ENCODE data around the gene PCSK5. TPM values are rescaled to one million over a fixed set of nuclear protein-coding genes. Genes with fewer than 3 reads are reported as not detected.

Gene PCSK5
- total and polyA plus RNA-seq, 2 donors (not counting 1 experiment from before 2014, with no cell fraction given), result 0.09 TPM; not detected in 1

DNA sequence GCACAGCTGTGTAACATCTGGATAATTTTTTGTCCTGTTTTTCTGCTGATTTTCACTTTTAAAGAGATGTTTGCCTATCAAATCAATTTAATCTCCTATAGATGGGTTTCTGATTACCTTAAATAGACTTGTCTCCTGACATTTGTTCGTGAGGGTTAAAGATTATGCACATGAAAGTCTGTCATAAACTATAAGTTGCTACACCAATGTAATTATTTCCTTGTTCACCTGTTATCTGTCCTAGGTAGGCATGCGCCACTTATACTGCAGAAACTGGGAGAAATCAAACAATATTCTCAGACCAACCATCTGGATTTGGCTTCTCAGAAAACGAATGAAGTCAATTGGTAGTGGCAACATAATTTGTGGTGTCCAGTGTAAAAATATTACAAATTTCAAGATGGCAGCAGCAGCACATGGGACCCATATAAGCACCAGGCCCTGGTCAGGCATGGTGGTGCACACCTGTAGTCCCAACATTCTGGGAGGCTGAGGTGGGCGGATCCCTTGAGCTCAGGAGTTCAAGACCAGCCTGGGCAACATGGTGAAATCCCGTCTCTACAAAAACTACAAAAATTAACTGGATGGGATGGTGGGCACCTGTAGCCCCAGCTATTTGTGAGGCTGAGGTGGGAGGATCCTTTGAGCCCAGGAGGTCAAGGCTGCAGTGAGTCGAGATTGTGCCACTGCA is 483.5 kb downstream of the PCSK5 start:
- TF ChIP-seq EZH2 (IDR thresholded peaks at IDR 0.05; ENCODE audit: borderline replicate concordance, insufficient read depth, low read depth, low read length, poor library complexity, severe bottlenecking), result no peak
- Histone ChIP-seq H3K4me3 (ENCODE audit: control extremely low read depth in 1 of 5, extremely low read depth in 1 of 5, insufficient read depth in 1 of 5, low read depth in 2 of 5, low read length in 4 of 5) (no peak overlapping the region), H3K27me3 (replicated peaks in 1 of 4; ENCODE audit: control extremely low read depth in 1 of 4, control insufficient read depth in 3 of 4, insufficient read depth in 4 of 4, low read length in 3 of 4) (no peaks in the 10 kb centered on the region), H3K36me3 (replicated peaks in 1 of 2; ENCODE audit: control extremely low read depth in 1 of 2, control insufficient read depth in 1 of 2, extremely low read depth in 1 of 2, insufficient read depth in 2 of 2, low read length in 1 of 2) (no peaks in the 10 kb centered on the region), H3K27ac (ENCODE audit: low read length in 2 of 2) (no peak overlapping the region), H4K20me1 (ENCODE audit: control insufficient read depth, insufficient read depth, low read length, poor library complexity, severe bottlenecking) (no peaks in the 10 kb centered on the region), H3K4me1 (ENCODE audit: control insufficient read depth in 2 of 2, insufficient read depth in 2 of 2, low read length in 2 of 2) (no peaks in the 10 kb centered on the region), H2AFZ (ENCODE audit: insufficient read depth, low read depth, low read length, poor library complexity, severe bottlenecking) (no peak overlapping the region), H3K79me2 (ENCODE audit: control insufficient read depth, insufficient read depth, low read length) (no peaks in the 10 kb centered on the region), H3K4me2 (replicated peaks; ENCODE audit: low read depth, low read length, poor library complexity, severe bottlenecking) (no peak overlapping the region), H3K9me3 (ENCODE audit: control extremely low read depth in 1 of 3, control insufficient read depth in 2 of 3, insufficient read depth in 1 of 3, low read length in 2 of 3) (no peaks in the 10 kb centered on the region), H3K9ac (ENCODE audit: low read length) (no peak overlapping the region)
- Mint-ChIP-seq H3K4me1 (no peaks in the 10 kb centered on the region), H3K27ac (no peak overlapping the region), H3K4me3 (no peak overlapping the region), H3K27me3 (no peaks in the 10 kb centered on the region), H3K9me3 (ENCODE audit: insufficient read depth) (no peaks in the 10 kb centered on the region)
- ChIA-PET CTCF (interaction anchor here (0.6 kb wide), 1 partner anchor 64 kb away, joined by 3 read pairs; no protein-coding TSS in a partner anchor), POLR2A (no interaction called here)
- intact Hi-C loops (cut with micrococcal nuclease), result no loop called here
- DNase-seq (no peak), ATAC-seq (ENCODE audit: low read depth) (no peak)
- 89% methylated on average over 3 of the region's 6 CpGs for WGBS (ENCODE audit: insufficient coverage)

DNA sequence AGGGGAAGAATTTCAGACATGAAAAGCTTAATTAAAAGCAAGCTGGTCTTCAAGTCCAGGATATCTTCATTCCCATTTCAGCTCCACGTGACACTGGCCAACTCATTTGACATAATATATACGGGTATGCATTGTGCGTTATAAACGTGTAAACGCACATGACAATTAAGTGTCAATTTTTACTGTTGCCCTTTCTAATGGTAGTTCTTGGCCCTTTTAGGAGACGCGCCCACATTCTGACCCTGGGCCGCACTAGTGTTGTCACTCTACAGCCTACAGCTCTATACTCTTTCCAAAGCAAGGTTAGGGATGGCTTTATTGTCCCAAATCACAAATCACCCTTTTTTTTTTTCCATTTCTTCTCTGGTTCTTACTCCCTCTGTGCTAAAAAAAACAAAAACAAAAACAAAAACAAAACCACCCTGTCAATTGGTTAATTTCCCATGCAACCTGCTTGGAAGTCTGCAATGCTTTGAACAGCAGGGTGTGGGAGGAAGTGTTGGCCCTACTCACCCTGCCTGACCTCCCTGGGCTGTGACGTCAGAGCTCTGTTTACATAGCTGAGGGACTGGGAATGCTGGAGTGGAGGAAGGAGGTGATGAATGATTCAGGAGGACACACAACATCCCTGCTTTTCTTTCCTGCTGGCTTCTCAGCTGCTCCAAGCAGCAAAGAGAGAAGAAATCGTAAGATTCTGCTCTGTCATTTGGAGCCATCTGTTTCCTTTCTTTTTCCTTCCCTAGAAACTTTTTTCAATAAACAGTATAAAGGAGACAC is 484.5 kb downstream of the PCSK5 start:
- no peak for ATAC-seq (ENCODE audit: low read depth)
- H3K9me3 ChIP-seq (ENCODE audit: control extremely low read depth in 1 of 3, control insufficient read depth in 2 of 3, insufficient read depth in 1 of 3, low read length in 2 of 3), result no peaks in the 10 kb centered on the region
- Mint-ChIP-seq H3K27me3 (no peaks in the 10 kb centered on the region), H3K4me1 (no peaks in the 10 kb centered on the region), H3K27ac (no peak overlapping the region), H3K4me3 (no peak overlapping the region), H3K9me3 (ENCODE audit: insufficient read depth) (no peaks in the 10 kb centered on the region)
- H2AFZ ChIP-seq (ENCODE audit: insufficient read depth, low read depth, low read length, poor library complexity, severe bottlenecking), result no peak overlapping the region
- intact Hi-C loops (cut with micrococcal nuclease), result no loop called here
- no peak overlapping the region for H3K4me3 ChIP-seq (ENCODE audit: control extremely low read depth in 1 of 5, extremely low read depth in 1 of 5, insufficient read depth in 1 of 5, low read depth in 2 of 5, low read length in 4 of 5)
- H3K36me3 ChIP-seq (replicated peaks in 1 of 2; ENCODE audit: control extremely low read depth in 1 of 2, control insufficient read depth in 1 of 2, extremely low read depth in 1 of 2, insufficient read depth in 2 of 2, low read length in 1 of 2), result no peaks in the 10 kb centered on the region
- WGBS (ENCODE audit: insufficient coverage), result 96% methylated on average over 8 of the region's 10 CpGs
- CTCF ChIA-PET, result interaction anchor here (0.6 kb wide), 1 partner anchor 65 kb away, joined by 3 read pairs; no protein-coding TSS in a partner anchor
- H3K4me1 ChIP-seq (ENCODE audit: control insufficient read depth in 2 of 2, insufficient read depth in 2 of 2, low read length in 2 of 2), result no peaks in the 10 kb centered on the region
- H3K27me3 ChIP-seq (replicated peaks in 1 of 4; ENCODE audit: control extremely low read depth in 1 of 4, control insufficient read depth in 3 of 4, insufficient read depth in 4 of 4, low read length in 3 of 4), result no peaks in the 10 kb centered on the region
- H3K27ac ChIP-seq (ENCODE audit: low read length in 2 of 2), result no peak overlapping the region
- no peak overlapping the region for H3K4me2 ChIP-seq (replicated peaks; ENCODE audit: low read depth, low read length, poor library complexity, severe bottlenecking)
- H4K20me1 ChIP-seq (ENCODE audit: control insufficient read depth, insufficient read depth, low read length, poor library complexity, severe bottlenecking), result no peaks in the 10 kb centered on the region
- H3K9ac ChIP-seq (ENCODE audit: low read length), result no peak overlapping the region
- DNase-seq, result no peak
- POLR2A ChIA-PET, result no interaction called here
- TF ChIP-seq EZH2 (IDR thresholded peaks at IDR 0.05; ENCODE audit: borderline replicate concordance, insufficient read depth, low read depth, low read length, poor library complexity, severe bottlenecking), result no peak
- TF ChIP-seq, protein P1, sequence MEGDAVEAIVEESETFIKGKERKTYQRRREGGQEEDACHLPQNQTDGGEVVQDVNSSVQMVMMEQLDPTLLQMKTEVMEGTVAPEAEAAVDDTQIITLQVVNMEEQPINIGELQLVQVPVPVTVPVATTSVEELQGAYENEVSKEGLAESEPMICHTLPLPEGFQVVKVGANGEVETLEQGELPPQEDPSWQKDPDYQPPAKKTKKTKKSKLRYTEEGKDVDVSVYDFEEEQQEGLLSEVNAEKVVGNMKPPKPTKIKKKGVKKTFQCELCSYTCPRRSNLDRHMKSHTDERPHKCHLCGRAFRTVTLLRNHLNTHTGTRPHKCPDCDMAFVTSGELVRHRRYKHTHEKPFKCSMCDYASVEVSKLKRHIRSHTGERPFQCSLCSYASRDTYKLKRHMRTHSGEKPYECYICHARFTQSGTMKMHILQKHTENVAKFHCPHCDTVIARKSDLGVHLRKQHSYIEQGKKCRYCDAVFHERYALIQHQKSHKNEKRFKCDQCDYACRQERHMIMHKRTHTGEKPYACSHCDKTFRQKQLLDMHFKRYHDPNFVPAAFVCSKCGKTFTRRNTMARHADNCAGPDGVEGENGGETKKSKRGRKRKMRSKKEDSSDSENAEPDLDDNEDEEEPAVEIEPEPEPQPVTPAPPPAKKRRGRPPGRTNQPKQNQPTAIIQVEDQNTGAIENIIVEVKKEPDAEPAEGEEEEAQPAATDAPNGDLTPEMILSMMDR (IDR thresholded peaks at IDR 0.05), result no peak
- H3K79me2 ChIP-seq (ENCODE audit: control insufficient read depth, insufficient read depth, low read length), result no peaks in the 10 kb centered on the region
